Measurements from ENCODE around the gene GRIK2. TPM values are rescaled to one million over a fixed set of nuclear protein-coding genes. Genes with fewer than 3 reads are reported as not detected.

Gene GRIK2
- total and polyA plus RNA-seq, 9 donors = 0.12 to 4.1 (median 0.89) TPM; not detected in 1

DNA sequence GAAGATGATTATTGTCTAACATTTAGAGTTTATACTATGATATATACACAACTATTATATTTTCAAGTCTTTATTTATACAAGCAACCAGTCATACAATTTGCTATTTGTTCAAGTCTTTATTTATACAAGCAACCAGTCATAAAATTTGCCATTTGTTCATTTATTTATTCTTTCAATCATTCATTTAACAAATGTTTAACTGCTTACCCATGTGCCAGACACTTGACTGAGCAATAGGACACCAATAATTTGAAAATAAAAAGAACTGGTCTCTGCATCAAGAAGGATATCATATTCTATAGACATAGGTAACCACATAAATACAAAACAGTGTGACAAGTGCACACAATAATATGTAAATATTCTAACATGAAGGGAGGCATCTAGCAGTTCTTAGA is 20.3 kb downstream of the GRIK2 start:
- Histone ChIP-seq H3K27ac (no peak overlapping the region), H3K27me3 (no peaks in the 10 kb centered on the region), H3K9me3 (no peaks in the 10 kb centered on the region), H3K4me1 (ENCODE audit: insufficient read depth) (no peaks in the 10 kb centered on the region), H3K4me3 (no peak overlapping the region), H3K36me3 (no peaks in the 10 kb centered on the region)
- DNase-seq = no peak
- TF ChIP-seq POLR2A (IDR thresholded peaks at IDR 0.05) (no peak), EP300 (IDR thresholded peaks at IDR 0.05) (no peak)
- TF ChIP-seq, protein P1, sequence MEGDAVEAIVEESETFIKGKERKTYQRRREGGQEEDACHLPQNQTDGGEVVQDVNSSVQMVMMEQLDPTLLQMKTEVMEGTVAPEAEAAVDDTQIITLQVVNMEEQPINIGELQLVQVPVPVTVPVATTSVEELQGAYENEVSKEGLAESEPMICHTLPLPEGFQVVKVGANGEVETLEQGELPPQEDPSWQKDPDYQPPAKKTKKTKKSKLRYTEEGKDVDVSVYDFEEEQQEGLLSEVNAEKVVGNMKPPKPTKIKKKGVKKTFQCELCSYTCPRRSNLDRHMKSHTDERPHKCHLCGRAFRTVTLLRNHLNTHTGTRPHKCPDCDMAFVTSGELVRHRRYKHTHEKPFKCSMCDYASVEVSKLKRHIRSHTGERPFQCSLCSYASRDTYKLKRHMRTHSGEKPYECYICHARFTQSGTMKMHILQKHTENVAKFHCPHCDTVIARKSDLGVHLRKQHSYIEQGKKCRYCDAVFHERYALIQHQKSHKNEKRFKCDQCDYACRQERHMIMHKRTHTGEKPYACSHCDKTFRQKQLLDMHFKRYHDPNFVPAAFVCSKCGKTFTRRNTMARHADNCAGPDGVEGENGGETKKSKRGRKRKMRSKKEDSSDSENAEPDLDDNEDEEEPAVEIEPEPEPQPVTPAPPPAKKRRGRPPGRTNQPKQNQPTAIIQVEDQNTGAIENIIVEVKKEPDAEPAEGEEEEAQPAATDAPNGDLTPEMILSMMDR (IDR thresholded peaks at IDR 0.05) = no peak
- intact Hi-C loops (cut with DNase I) = no loop called here

DNA sequence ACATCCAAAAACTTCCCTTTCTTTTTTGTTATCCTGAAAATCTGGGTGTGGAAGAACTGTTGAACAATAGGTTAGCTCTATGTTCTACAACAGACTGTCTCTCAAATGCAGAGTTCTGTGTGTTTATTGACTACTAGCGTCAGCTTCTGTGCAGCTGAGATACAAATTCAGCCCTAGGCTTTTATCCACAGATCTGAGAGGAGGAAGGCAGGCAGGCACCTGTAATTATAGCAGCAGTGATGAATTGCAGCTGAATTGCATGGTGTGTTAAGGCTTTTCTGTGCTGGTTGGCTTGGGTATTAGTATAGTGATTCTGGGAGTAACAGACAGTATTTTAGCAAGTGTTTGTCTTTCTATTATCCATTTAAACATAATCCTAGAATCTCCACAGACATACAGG is 24.4 kb downstream of the GRIK2 start:
- Histone ChIP-seq H3K27ac (no peak overlapping the region), H3K4me1 (ENCODE audit: insufficient read depth) (no peaks in the 10 kb centered on the region), H3K27me3 (no peaks in the 10 kb centered on the region), H3K9me3 (no peaks in the 10 kb centered on the region), H3K4me3 (no peak overlapping the region), H3K36me3 (no peaks in the 10 kb centered on the region)
- 89 to 95% (median 93%) methylated on average over 1 of the region's 1 CpG for WGBS, 3 donors
- intact Hi-C loops (cut with DNase I) = no loop called here
- TF ChIP-seq POLR2A (IDR thresholded peaks at IDR 0.05) = no peak
- TF ChIP-seq, protein P1 (IDR thresholded peaks at IDR 0.05) = no peak
- no peak for TF ChIP-seq EP300 (IDR thresholded peaks at IDR 0.05)
- no peak for DNase-seq

DNA sequence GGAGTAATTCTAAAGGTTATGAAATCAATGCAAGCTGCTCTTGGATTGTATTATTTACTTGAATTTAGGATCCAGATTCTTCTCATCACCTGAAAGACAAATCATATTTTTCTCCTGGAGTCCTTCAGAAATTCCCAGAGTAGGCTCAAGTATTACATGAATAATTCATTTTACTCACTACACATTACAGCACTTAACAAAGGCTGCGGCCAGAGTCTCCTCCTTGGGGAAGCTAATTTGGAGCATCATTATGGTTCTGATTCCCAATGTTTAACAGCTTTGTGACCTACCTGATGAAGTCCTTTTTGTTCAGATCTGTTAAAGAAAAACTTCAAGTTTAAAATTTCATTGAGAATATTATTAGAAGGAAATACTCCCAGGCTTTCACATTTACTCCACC is 28.7 kb downstream of the GRIK2 start:
- H3K36me3 ChIP-seq = no peaks in the 10 kb centered on the region
- intact Hi-C loops (cut with DNase I) = no loop called here
- TF ChIP-seq EP300 (IDR thresholded peaks at IDR 0.05) (no peak), POLR2A (IDR thresholded peaks at IDR 0.05) (no peak)
- TF ChIP-seq, protein P1 (IDR thresholded peaks at IDR 0.05) = no peak
- DNase-seq = no peak
- no peak overlapping the region for H3K27ac ChIP-seq
- no peaks in the 10 kb centered on the region for H3K9me3 ChIP-seq
- H3K4me3 ChIP-seq = no peak overlapping the region
- no peaks in the 10 kb centered on the region for H3K4me1 ChIP-seq (ENCODE audit: insufficient read depth)
- 78 to 88% (median 78%) methylated on average over 1 of the region's 1 CpG for WGBS, 3 donors
- no peaks in the 10 kb centered on the region for H3K27me3 ChIP-seq

DNA sequence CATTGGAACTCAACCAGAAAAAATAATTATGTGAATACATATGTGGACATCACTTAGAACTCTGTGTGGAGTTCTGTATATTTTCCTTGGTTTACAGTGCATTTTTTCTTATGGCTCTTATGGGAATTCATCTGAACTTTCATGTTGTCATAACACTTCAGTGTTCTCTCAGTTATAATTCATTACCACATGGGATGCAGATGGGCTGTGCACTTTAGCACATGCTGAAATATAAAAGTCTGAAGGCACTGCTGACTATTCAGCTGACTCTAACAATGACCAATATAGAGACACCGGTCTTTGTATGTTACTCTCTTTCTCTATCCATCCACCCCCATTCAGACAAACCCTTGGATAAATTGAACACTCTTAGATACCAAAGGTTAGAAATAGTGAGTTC is 29.3 kb downstream of the GRIK2 start:
- 84 to 92% (median 90%) methylated on average over 1 of the region's 1 CpG for WGBS, 3 donors

More for the DNA sequence above, 29.3 kb downstream of the GRIK2 start:
- no peaks in the 10 kb centered on the region for H3K9me3 ChIP-seq
- no peaks in the 10 kb centered on the region for H3K4me1 ChIP-seq (ENCODE audit: insufficient read depth)
- intact Hi-C loops (cut with DNase I) = no loop called here
- H3K4me3 ChIP-seq = no peak overlapping the region
- TF ChIP-seq, protein P1 (IDR thresholded peaks at IDR 0.05) = no peak
- TF ChIP-seq POLR2A (IDR thresholded peaks at IDR 0.05) (no peak), EP300 (IDR thresholded peaks at IDR 0.05) (no peak)
- DNase-seq = no peak
- H3K27me3 ChIP-seq = no peaks in the 10 kb centered on the region
- no peak overlapping the region for H3K27ac ChIP-seq
- H3K36me3 ChIP-seq = no peaks in the 10 kb centered on the region

All from ovary (tissue), 9 donors.